NOMO-1 (cell line): ENCODE data around the gene DHCR7.
A peak's percentile ranks its signal among the peaks of the same experiment; 100 is the strongest.

Source experiments
- DNase-seq, 2 experiments: peaks; one replicate each; lab custom pipeline; 2025; ENCODE audit not compliant: unreplicated experiment in 2 of 2; lab: John Stamatoyannopoulos, UW

Gene DHCR7

GRCh38 chr11:71459076-71459766, 11.0 kb upstream of the DHCR7 start:
- no peak for DNase-seq

- DNase-seq, result no peak
These were observed 10.2 kb upstream of the DHCR7 start for GRCh38 chr11:71458146-71459070.

GRCh38 chr11:71456831-71457230, 8.6 kb upstream of the DHCR7 start:
- no peak for DNase-seq

GRCh38 chr11:71456294-71456693, 8.1 kb upstream of the DHCR7 start:
- DNase-seq, result no peak

- DNase-seq, result no peak
These were observed 6.4 kb upstream of the DHCR7 start for GRCh38 chr11:71454470-71455113.

- no peak for DNase-seq
These were observed 5.7 kb upstream of the DHCR7 start for GRCh38 chr11:71453918-71454304.

- peak; percentile 88 to 89 for DNase-seq
These were observed 5.1 kb upstream of the DHCR7 start, which contains the start of gene NADSYN1 for GRCh38 chr11:71453037-71453917. NADSYN1 (plus strand) TSS chr11:71453203; CDS start chr11:71453297, 94 bp downstream.

GRCh38 chr11:71452199-71453036, 4.2 kb upstream of the DHCR7 start:
- peak; percentile 64 to 71 for DNase-seq

GRCh38 chr11:71451596-71452198, 3.5 kb upstream of the DHCR7 start:
- peak in 1 of 2 experiments; percentile 25 for DNase-seq

GRCh38 chr11:71450939-71451338, 2.7 kb upstream of the DHCR7 start:
- DNase-seq, result no peak

- no peak for DNase-seq
These were observed 2.3 kb upstream of the DHCR7 start for GRCh38 chr11:71450507-71450906.

- DNase-seq, result no peak
These were observed 1.4 kb upstream of the DHCR7 start for GRCh38 chr11:71449596-71449995.

GRCh38 chr11:71447791-71448256, 369 bp downstream of the DHCR7 start:
- no peak for DNase-seq

GRCh38 chr11:71446942-71447688, 1.1 kb downstream of the DHCR7 start:
- peak; percentile 59 to 90 for DNase-seq

GRCh38 chr11:71446150-71446549, 2.0 kb downstream of the DHCR7 start:
- DNase-seq, result no peak

GRCh38 chr11:71444811-71445210, 3.4 kb downstream of the DHCR7 start:
- DNase-seq, result no peak

- no peak for DNase-seq
These were observed 4.3 kb downstream of the DHCR7 start for GRCh38 chr11:71443736-71444445.

- DNase-seq, result no peak
These were observed 5.3 kb downstream of the DHCR7 start for GRCh38 chr11:71442880-71443279.
